ENCODE data around the gene ENPP1.
"Not testable (repeated sequence)": the region's sequence is repeated elsewhere in the genome, so short reads cannot be mapped to it uniquely, and the experiment has no call there.

Gene ENPP1

DNA sequence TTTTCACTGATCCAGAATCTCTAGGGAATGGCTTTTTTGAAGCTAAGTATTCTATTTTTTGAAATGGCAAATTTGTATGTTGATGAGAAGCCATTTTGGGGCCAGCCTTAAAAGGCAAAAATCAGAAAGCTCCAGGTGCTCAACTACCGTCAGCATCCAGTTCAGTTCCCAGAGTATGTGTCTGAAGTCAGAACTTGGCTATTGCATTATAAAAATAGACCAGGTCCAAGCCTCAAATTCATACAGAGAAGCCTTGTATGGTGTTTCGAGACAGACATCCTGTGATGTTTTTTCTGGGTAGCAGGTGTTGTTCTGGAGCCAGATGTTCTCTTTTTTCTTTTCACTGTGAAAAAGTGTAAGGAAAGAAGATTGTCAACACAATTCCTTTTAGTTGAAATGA, 75.2 kb downstream of the ENPP1 start:
- DNase-seq: no peak

DNA sequence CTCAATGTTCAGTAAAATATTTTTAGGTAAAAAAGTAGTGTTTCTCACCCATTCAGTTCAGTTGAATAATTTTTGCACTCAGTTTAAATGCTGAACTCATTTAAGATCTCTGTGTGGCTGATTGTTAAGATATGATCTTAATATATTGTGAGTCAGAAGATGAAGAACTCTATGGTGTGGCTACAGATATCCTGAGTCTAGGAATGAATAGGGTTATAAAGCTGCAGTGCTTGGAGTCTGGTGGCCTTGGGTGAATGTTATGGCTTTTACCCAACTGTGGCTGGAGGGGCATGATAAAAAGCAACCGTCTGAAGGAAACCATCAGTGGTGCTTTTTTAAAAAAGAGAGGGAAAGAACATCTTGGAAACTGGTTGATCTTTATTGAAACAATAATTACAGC, 77.4 kb downstream of the ENPP1 start:
- DNase-seq: no peak

DNA sequence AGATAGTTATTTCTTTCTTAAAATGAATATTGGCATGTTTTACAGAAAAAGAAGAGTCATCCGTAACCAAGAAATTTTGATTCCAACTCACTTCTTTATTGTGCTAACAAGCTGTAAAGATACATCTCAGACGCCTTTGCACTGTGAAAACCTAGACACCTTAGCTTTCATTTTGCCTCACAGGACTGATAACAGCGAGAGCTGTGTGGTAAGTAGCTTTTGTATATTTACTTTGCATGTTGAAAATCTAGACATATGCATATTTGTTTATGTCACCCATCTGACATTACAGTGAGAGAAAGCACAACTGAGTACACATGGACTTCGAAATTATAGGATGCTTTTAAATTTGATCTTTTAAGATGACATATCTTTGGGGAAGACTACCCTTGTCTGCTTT, 78.7 kb downstream of the ENPP1 start:
- DNase-seq: no peak

DNA sequence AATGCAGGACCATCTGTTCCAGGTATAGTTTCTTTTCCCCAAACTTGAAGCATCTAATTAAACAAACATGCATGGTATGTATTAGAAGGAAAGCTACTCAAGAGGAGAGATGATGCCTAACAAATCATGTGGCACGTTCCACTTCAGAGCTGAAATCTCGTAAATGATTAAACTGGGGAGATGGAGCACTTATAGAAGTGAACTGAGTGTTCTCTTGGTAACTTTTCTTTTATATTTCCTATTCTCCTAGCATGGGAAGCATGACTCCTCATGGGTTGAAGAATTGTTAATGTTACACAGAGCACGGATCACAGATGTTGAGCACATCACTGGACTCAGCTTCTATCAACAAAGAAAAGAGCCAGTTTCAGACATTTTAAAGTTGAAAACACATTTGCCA, 82.3 kb downstream of the ENPP1 start:
- no peak for DNase-seq

DNA sequence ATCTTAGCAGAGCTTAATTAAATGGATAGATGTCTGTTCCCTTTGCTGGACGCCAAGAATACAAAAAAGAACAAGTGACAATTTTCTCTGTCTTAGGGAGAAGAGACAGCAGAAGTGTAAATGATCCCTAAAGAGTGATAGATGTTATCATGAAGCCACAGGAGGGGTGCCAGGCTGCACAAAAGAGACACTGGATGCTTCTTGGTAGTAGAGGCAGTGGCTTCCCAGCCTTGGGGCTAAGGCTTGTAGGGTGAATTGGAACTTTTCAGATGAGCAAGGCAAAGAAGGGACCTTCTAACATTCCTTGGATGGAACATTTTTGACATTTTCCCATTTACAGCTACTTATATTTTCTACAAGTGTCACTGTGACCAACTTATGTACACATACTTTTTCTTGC, 85.4 kb downstream of the ENPP1 start:
- no peak for DNase-seq

DNA sequence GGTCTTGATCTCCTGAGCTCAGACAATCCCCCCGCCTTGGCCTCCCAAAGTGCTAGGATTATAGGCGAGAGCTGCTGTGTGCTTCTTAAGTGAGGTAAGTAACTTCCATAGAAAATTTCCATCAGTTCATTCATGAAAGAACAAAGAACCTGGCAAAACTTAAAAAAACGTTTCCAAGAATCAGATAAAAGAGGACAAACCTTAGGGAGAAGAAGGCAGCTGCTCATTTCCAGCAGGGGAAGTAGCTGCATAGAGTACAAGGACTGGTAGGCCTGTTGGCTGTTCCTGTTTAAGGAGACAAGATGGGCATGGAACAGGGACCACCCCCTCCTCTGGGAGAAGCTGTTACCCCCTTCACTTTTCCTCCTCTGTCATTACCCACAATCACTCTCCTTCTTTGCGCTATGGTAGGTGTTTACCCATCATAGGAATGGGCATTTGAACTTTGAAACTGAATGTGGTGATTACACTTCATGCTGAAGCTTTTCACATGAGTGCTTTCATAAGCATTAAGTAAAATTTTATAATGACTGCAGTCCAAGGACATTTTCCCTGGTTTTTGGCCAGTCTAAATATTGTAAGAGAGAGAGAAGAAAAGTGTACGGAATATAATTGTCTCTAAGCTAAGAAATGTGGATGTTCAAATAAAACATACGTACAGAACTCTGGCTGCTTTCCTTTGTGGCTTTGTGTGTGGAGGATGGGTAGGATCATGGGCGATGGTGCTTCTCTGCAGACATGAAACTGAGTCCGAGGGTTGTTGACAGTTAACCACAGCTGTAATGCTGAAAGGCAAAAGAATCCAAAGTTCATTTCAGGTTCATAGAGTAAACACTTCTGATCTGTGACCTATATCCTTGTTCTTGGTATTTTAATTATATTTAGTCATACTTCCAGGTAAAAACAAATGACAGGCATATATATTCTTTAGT, 86.9 kb downstream of the ENPP1 start:
- no peak for DNase-seq

DNA sequence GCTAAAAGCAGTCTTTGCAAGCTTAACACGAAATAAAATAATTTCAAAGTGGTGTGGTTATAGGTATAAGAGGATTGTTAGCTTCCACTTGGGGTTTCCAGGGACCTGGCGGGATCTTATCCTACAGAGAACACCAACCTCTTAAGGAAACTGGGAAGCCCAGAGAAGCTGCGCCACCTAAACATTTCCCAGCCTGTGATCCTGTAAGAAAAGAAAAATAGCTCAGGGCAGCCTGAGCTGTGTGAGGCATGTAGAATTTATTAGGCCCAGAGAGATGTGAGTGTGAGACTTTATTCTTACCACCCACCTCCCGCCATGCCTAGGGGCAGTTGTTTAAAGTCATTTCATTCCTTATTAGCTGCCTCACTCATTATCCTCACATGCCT, 89.2 kb downstream of the ENPP1 start:
- DNase-seq: no peak

DNA sequence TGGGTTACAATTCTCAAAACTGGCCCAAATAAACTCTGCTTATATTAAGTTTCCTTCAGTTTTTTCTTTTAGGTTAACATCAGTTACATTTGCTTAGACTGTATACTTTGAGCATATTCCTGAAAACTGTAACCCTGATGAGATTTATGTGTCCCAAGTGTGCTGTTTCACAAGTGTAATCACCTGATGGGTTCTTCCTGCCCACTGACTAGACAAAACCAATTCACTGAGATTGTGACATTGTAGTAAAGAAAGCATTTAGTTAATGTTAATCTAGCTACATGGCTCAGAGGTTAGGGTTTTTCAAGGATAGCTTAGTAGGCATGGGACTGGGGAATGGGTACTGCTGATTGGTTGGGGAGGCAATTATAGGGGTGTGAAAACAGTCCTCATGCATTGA, 89.8 kb downstream of the ENPP1 start:
- DNase-seq: no peak

DNA sequence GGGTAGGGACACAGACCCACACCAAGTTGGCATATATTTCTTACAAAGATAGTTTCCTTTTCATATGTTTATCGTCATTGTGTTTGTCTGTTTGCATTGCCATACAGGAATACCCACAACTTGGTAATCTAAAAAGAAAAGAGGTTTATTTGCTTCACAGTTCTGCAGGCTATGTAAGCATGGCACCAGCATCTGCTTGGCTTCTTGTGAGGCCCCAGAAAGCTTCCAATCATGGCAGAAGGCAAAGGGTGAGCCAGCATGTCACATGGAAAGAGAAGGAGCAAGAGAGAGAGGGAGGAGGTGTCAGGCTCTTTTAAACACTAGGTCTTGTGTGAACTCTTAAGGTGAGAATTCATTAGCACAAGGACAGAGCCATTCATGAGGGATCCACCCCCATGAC, 90.9 kb downstream of the ENPP1 start:
- DNase-seq: no peak

DNA sequence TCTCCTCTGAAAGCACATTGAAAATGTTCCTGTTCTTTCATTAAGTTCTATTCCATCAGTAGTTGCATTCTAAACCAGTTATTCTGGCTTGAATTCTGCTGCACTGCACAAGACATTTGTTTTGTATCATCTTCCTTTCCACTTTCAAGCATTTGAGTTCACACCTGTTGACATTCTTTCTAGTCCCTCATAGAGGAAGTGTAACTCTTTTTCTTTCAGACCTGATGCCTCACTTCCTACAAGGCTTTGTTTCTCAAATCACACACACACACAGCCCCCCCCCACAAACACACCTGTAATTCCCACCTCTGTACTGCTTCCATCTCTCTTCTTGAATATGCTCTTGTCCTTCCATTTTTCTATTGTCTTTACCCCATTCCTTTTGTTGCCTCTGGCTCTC, 92.4 kb downstream of the ENPP1 start:
- no peak for DNase-seq

DNA sequence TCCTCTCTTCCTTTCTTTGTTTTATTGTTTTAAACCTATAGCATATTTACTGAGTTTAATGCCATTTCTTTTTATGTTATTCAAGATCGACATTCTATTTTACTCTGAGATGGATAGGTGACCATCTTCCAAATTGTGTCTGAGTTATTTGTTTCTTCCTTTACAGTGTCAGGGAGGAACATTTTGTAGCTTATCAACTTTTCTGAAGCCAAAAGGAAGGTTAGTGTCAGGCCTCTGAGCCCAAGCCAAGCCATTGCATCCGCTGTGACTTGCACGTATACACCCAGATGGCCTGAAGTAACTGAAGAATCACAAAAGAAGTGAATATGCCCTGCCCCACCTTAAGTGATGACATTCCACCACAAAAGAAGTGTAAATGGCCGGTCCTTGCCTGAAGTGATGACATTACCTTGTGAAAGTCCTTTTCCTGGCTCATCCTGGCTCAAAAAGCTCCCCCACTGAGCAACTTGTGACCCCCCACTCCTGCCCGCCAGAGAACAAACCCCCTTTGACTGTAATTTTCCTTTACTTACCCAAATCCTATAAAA, 93.6 kb downstream of the ENPP1 start:
- not testable (repeated sequence) for DNase-seq

DNA sequence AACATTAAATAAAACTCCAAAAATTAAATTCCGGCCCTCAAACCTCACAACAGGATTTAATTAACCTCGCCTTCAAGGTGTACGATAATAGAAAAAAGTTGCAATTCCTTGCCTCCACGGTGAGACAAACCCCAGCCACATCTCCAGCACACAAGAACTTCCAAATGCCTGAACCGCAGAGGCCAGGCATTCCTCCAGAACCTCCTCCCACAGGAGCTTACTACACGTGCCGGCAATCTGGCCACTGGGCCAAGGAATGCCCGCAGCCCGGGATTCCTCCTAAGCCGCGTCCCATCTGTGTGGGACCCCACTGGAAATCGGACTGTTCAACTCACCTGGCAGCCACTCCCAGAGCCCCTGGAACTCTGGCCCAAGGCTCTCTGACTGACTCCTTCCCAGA, 95.9 kb downstream of the ENPP1 start:
- DNase-seq: not testable (repeated sequence)

DNA sequence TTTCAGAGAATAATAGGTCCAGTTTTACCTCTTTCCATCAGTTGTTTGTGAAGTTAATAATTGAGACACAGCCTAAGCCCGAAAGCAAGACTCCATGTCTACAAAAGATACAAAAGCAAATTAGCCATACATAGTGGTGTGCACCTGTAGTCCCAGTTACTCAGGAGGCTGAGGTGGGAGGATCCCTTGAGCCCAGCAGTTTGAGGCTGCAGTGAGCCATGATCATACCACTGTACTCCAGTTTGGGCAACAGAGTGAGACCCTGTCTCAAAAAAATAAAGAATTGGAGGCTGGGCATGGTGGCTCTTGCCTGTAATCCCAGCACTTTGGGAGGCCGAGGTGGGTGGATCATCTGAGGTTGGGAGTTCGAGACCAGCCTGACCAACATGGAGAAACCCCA, 101.0 kb downstream of the ENPP1 start:
- not testable (repeated sequence) for DNase-seq

DNA sequence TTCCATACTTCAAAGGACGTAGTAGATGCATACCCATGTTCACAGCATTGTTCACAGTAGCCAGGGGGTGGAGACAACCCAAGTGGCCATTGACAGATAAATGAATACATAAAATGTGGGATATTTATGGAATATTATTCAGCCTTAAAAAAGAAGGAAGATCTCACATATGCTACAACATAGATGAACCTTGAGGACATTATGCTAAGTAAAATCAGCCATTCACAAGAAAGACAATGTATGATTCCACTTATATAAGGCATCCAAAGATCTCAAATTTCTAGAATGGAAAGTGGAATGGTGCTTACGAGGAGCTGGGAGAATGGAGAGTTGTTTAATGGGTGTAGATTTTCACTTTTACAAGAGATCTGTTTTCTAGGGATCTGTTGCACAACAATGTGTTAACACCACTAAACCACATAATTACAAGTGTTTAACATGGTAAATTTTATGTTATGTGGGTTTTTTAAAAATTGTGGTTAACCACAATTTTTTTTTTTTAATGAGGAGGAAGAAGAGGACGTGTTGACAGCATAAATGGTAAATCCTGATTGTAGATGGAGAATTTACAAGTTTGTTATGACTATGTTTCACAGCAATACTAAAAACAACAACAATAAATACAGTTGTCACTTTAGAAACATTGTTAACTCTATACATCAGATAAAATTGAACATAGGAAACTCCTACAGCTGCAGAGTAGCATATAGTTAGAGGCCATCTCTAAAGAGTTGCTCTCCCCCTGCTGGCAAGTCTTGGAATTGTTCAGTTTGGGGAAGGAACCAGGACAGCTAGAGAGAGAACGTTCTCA, 101.8 kb downstream of the ENPP1 start:
- peak; percentile 81 for DNase-seq

DNA sequence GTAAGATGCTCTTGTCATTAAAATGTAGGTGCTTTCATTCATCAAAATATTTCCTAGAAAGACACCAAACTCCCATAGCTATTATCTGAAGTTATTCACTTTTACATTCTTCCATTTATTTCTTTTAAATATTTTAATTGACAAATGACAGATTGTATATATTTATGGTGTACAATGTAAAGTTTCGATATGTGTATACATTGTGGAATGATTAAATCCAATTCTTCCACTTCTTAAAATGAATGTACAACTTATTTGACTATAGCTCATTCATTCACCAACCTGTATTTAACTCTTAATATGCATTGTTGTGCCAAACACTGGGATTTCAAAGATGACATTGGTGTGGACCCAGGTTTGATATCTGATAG, 102.4 kb downstream of the ENPP1 start:
- no peak for DNase-seq

DNA sequence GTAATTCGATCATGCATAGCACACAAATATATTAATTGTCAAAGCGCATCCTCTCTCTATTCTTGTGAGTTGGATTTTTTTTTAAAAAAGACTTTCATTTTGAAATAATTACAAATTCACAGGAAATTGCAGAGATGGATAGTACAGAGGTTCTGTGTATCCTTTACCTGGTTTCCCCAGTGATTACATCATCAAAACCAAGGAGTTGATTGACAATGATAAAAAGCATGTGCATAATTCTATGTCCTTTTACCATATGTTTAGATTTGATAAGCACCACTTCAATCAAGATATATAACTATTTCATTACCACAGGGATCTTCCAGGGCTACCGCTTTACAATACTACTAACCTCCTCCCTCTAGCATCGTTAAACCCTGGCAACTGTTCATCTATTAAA, 103.1 kb downstream of the ENPP1 start:
- DNase-seq: no peak

DNA sequence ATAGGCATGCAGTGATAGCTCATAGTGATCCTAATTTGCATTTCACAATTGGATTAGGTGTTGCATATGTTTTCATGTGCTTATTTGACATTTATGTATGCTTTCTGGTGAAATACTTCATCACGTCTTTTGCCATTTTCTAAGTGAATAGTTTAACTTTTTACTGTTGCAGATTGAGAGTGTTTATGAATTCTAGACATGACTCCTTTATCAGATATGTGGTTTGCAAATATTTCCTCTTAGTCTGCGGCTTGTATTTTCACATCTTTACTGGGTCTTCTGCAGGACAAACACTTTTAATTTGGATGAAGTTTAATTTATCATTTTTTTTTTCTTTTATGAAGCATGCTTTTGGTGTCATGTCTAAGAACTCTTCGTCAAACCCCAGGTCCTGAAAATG, 104.1 kb downstream of the ENPP1 start:
- no peak for DNase-seq

DNA sequence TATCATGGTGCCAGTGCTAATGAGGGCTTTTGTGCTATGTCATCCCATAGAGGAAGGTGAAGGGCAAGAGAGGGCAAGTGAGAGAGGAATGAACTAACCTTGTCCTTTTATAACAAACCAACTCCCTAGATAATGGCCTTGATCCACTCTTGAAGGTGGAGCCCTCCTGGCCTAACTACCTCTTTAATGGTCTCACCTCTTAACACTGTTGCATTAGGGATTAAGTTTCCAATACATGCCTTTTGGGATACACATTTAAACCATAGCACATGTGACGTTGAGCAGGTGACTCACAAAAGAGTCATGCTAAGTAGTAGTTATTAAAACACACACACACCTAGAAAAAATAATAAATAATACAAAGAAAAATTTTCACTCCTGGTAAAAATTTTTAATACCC, 106.4 kb downstream of the ENPP1 start:
- no peak for DNase-seq

DNA sequence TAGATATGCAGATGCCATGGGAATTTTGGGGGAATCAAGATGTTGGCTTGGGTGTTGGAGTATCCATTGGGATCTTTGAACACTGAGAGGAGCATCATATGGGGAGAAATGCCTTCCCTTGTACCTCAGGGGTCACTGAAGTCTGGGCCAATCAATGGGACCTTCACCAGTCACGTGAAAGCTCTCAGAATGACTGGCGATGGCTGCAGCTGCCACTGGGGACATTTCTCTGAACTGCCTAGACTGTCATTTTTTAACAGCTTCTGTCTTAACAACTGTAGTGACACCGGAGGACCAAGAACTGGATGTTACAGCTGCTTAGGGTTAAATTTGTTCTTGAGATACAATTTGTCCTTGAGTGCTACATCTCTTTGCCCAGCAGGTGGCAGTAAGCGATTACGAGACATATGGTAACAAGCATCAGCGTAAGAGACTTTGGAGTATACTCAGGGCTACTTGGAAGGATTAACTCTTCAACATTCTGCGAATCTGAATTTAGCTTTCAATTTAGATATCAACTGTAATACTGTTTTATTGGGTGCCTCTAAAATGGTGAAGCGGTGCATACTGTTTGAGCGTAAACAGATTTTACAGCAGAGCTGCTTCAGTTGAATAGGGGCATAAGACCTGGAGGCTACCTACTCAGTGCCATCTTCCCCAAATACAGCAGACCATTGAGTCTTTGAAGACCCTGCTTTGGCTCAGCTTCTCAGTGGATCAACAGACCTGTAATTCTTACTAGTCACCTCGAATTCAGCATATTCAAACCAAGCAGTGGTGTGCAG, 107.3 kb downstream of the ENPP1 start:
- peak; percentile 69 for DNase-seq

DNA sequence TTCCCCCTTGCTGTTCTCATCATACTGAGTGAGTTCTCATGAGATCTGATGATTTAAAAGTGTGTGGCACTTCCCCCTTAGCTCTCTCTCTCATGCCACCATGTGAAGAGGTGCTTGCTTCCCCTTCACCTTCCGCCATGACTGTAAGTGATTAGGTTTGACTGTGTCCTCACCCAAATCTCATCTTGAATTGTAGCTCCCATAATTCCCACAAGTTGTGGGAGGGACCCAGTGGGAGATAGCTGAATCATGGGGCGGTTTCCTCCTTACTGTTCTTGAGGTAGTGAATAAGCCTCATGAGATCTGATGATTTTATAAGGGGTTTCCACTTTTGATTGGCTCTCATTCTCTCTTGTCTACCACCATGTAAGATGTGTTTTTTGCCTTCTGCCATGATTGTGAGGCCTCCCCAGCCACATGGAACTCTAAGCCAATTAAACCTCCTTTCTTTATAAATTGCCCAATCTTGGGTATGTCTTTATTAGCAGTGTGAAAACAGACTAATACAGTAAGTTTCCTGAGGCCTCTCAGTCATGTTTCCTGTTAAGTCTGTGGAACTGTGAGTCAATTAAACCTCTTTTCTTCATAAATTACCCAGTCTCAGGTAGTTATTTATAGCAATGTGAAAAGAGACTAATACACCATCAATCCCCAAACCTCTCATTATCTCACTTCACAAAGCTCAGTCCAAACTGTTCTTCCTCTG, 108.4 kb downstream of the ENPP1 start:
- not testable (repeated sequence) for DNase-seq

DNA sequence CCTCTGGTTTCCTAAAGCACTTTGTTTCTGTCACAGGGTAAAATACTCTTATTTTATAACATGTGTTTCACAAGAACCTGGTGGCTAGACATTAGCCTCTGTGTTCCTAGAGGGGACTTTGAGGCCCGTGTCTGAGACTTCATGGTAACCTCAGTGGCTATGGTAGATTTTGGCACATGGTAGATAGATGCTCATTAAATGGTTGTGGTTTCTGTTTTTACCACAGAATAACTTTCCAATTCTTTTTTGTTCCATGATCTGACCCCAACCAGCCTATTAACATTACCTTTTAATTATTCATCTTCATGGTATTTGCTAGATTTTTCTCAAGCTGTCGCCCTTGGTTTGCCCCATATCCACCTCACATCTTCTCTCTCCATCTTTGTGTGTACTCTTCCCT, 109.0 kb downstream of the ENPP1 start:
- DNase-seq: no peak

DNA sequence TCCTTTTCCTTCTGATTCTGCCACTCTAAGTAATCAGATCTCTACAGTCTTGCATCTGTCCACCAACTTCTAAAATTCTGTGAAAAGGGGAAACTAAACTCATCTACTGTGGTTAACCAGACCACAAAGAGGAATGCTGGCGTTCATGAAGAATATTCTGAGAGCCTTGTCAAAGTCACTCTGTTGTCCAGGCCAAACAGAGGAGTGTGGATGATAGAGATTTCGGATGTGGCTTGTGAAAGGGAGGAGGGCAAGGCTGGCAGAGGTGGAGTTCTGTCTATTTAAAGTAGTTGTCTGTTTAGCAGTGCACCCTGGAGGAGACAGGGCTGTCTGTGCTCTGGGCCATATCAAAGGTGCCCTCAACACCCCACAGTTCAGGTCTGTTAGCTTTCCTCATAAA, 109.5 kb downstream of the ENPP1 start:
- no peak for DNase-seq

All from right hindlimb (tissue), 1 donor.